H1 (cell line): ENCODE results near the gene CLEC14A. TPM values are rescaled to one million over a fixed set of nuclear protein-coding genes. Genes with fewer than 3 reads are reported as not detected.

ENCODE experiments used
- PHF8 ChIP-seq: fragments of 200-600 bp; sonication (generic); conservative IDR thresholded peaks from 2 replicates; pipeline ENCODE4 v1.7.1; 2012; ENCODE audit warnings: low read depth, mild to moderate bottlenecking, inconsistent platforms, low read length, moderate library complexity
- RFX5 ChIP-seq: IDR thresholded peaks from 2 replicates; pipeline ENCODE4 v1.6.1; 2011; ENCODE audit warnings: low read depth, low read length, improper control_type of control experiment, borderline replicate concordance
- SP2 ChIP-seq: IDR thresholded peaks from 2 replicates; pipeline ENCODE4 v1.6.1; 2012; ENCODE audit warnings: mild to moderate bottlenecking, low read length, inconsistent platforms
- SRF ChIP-seq: IDR thresholded peaks from 2 replicates; pipeline ENCODE4 v1.6.1; 2011; ENCODE audit warnings: mild to moderate bottlenecking, low read depth, low read length, moderate library complexity
- polyA plus RNA-seq, 7 experiments: library from polyadenylated mRNA; depleted of rRNA in 3 of 7; stranded (reverse) in 5 of 7; unstranded in 2 of 7; fragments of >200 nt in 5 of 7; fragments of 200-250 nt in 2 of 7; gene quantifications; 1 replicate in 5 of 7; 2 replicates in 1 of 7; 4 replicates in 1 of 7; pipeline versions ENCODE4 v1.2.1 to v1.2.3, GENCODE V29; 2011 to 2013; ENCODE audit warnings: missing spikeins in 2 of 7, mixed read lengths in 2 of 7
- total RNA-seq: library from RNA; stranded (reverse); fragmentation: NEBNext Ultra II Directional; extraction: Animal tissue kit (Norgen Biotek cat#: 25700); gene quantifications from 2 replicates; pipeline ENCODE4 v1.2.1, GENCODE V29; 2021
- TF ChIP-seq, protein P1 (sequence below): fragments of 300-600 bp; sonication (generic); IDR thresholded peaks from 2 replicates; pipeline ENCODE4 v1.7.1; 2012; ENCODE audit warnings: low read length, moderate library complexity, mild to moderate bottlenecking, inconsistent platforms; ENCODE audit not compliant: insufficient replicate concordance
- TF ChIP-seq, protein P2 (sequence below), 3 experiments: IDR thresholded peaks; 1 replicate in 2 of 3; 2 replicates in 1 of 3; pipeline versions ENCODE4 v1.5.1 to v1.6.1; 2011; ENCODE audit warnings: low read length in 3 of 3, mild to moderate bottlenecking in 3 of 3, inconsistent platforms in 2 of 3, low read depth in 1 of 3, moderate library complexity in 1 of 3; ENCODE audit not compliant: insufficient read depth in 1 of 3; ENCODE audit errors: control extremely low read depth in 1 of 3

The CLEC14A gene
- total and polyA plus RNA-seq, 2 of the 8 experiments (the other 6 are each of a cell fraction or from before 2014, with no cell fraction given) = 0.09 to 0.13 TPM

DNA sequence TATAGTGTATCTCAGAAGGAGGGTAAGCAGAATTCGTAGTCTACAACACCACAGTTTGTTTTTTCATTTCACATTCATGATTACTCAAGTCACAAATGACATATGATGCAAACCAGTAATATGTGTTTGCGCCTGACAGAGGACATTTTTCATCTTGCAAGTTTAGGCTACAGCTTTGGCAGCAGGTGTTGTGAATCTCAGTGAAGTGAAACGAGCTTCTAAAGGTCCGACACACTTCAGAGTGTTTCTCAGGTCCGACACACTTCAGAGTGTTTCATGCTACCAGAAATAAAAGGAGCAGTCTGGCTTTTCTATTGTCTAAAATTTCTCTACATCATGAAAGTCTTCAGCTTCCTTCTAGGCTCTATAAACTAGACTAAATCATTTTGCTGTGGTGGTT, 22.7 kb downstream of the CLEC14A start (continued):
- TF ChIP-seq, protein P1, sequence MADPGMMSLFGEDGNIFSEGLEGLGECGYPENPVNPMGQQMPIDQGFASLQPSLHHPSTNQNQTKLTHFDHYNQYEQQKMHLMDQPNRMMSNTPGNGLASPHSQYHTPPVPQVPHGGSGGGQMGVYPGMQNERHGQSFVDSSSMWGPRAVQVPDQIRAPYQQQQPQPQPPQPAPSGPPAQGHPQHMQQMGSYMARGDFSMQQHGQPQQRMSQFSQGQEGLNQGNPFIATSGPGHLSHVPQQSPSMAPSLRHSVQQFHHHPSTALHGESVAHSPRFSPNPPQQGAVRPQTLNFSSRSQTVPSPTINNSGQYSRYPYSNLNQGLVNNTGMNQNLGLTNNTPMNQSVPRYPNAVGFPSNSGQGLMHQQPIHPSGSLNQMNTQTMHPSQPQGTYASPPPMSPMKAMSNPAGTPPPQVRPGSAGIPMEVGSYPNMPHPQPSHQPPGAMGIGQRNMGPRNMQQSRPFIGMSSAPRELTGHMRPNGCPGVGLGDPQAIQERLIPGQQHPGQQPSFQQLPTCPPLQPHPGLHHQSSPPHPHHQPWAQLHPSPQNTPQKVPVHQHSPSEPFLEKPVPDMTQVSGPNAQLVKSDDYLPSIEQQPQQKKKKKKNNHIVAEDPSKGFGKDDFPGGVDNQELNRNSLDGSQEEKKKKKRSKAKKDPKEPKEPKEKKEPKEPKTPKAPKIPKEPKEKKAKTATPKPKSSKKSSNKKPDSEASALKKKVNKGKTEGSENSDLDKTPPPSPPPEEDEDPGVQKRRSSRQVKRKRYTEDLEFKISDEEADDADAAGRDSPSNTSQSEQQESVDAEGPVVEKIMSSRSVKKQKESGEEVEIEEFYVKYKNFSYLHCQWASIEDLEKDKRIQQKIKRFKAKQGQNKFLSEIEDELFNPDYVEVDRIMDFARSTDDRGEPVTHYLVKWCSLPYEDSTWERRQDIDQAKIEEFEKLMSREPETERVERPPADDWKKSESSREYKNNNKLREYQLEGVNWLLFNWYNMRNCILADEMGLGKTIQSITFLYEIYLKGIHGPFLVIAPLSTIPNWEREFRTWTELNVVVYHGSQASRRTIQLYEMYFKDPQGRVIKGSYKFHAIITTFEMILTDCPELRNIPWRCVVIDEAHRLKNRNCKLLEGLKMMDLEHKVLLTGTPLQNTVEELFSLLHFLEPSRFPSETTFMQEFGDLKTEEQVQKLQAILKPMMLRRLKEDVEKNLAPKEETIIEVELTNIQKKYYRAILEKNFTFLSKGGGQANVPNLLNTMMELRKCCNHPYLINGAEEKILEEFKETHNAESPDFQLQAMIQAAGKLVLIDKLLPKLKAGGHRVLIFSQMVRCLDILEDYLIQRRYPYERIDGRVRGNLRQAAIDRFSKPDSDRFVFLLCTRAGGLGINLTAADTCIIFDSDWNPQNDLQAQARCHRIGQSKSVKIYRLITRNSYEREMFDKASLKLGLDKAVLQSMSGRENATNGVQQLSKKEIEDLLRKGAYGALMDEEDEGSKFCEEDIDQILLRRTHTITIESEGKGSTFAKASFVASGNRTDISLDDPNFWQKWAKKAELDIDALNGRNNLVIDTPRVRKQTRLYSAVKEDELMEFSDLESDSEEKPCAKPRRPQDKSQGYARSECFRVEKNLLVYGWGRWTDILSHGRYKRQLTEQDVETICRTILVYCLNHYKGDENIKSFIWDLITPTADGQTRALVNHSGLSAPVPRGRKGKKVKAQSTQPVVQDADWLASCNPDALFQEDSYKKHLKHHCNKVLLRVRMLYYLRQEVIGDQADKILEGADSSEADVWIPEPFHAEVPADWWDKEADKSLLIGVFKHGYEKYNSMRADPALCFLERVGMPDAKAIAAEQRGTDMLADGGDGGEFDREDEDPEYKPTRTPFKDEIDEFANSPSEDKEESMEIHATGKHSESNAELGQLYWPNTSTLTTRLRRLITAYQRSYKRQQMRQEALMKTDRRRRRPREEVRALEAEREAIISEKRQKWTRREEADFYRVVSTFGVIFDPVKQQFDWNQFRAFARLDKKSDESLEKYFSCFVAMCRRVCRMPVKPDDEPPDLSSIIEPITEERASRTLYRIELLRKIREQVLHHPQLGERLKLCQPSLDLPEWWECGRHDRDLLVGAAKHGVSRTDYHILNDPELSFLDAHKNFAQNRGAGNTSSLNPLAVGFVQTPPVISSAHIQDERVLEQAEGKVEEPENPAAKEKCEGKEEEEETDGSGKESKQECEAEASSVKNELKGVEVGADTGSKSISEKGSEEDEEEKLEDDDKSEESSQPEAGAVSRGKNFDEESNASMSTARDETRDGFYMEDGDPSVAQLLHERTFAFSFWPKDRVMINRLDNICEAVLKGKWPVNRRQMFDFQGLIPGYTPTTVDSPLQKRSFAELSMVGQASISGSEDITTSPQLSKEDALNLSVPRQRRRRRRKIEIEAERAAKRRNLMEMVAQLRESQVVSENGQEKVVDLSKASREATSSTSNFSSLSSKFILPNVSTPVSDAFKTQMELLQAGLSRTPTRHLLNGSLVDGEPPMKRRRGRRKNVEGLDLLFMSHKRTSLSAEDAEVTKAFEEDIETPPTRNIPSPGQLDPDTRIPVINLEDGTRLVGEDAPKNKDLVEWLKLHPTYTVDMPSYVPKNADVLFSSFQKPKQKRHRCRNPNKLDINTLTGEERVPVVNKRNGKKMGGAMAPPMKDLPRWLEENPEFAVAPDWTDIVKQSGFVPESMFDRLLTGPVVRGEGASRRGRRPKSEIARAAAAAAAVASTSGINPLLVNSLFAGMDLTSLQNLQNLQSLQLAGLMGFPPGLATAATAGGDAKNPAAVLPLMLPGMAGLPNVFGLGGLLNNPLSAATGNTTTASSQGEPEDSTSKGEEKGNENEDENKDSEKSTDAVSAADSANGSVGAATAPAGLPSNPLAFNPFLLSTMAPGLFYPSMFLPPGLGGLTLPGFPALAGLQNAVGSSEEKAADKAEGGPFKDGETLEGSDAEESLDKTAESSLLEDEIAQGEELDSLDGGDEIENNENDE = no peak
- TF ChIP-seq PHF8 (no peak), RFX5 (no peak), SRF (no peak), SP2 (no peak)
- TF ChIP-seq, protein P2, sequence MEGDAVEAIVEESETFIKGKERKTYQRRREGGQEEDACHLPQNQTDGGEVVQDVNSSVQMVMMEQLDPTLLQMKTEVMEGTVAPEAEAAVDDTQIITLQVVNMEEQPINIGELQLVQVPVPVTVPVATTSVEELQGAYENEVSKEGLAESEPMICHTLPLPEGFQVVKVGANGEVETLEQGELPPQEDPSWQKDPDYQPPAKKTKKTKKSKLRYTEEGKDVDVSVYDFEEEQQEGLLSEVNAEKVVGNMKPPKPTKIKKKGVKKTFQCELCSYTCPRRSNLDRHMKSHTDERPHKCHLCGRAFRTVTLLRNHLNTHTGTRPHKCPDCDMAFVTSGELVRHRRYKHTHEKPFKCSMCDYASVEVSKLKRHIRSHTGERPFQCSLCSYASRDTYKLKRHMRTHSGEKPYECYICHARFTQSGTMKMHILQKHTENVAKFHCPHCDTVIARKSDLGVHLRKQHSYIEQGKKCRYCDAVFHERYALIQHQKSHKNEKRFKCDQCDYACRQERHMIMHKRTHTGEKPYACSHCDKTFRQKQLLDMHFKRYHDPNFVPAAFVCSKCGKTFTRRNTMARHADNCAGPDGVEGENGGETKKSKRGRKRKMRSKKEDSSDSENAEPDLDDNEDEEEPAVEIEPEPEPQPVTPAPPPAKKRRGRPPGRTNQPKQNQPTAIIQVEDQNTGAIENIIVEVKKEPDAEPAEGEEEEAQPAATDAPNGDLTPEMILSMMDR (IDR thresholded peaks at IDR 0.05; ENCODE audit: control extremely low read depth in 1 of 3, insufficient read depth in 1 of 3, low read depth in 1 of 3, low read length in 3 of 3) = no peak
